ENCODE measurements around the gene SPO11. TPM values are rescaled to one million over a fixed set of nuclear protein-coding genes. Genes with fewer than 3 reads are reported as not detected.
A peak's percentile ranks its signal among the peaks of the same experiment; 100 is the strongest.

Gene SPO11
- total RNA-seq, 4 donors from 2014 or later: not detected

GRCh38 chr20:57374343-57374930, 44.8 kb downstream of the SPO11 start:
- Histone ChIP-seq H3K27ac (peak overlapping the region in 2 of 4 donors; percentile 13 to 21), H3K4me3 (no peak overlapping the region), H3K4me1 (no peaks in the 10 kb centered on the region), H3K27me3 (no peaks in the 10 kb centered on the region), H3K36me3 (peaks cover 0 to 90% (median 2%) of the 10 kb centered on the region in 3 donors), H3K9me3 (no peaks in the 10 kb centered on the region)
- TF ChIP-seq POLR2A (IDR thresholded peaks at IDR 0.05) (no peak), CTCF (IDR thresholded peaks at IDR 0.05) (no peak)
- DNase-seq: no peak

DNA sequence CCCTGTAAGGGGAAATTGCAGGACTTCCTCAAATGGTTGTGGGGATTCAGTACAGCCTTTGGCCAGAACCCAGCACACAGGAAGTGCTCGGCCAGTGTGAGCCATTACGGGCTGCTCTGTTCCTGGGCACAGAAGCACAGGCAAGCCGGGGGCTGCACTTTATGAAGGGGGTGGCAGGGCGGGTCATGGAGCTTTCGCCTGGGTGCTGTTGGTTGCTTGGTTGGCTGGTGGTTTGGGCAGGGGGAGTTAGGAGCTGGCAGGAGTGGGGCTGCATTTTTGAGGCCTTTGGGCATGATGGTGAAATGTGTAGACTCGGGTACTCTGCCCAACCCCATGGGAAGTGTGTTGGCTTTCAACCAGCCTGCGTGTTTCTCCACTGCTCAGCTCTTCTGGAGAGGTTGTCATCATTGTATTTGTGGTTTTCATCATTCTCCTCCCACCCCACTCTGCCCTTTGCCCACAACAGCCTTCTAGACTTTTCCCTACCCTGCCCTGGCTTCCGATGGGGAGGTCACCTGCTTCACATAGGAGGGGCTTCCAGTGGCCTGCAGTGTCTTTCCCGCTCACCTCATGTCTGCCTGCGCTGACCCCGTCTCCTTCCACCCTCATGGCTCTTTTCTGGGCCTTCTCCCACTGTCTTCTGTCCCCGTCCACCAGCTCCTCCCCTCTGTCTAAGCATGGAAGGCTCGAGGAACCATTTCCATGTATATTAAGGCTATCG, 45.5 kb downstream of the SPO11 start:
- Histone ChIP-seq H3K4me3 (peak overlapping the region in 1 of 4 donors; percentile 4), H3K9me3 (no peaks in the 10 kb centered on the region), H3K36me3 (peaks cover 0 to 86% (median 2%) of the 10 kb centered on the region in 3 donors), H3K27ac (peak overlapping the region in 2 of 4 donors; percentile 13 to 21), H3K27me3 (no peaks in the 10 kb centered on the region), H3K4me1 (no peaks in the 10 kb centered on the region)
- DNase-seq: peak in 1 of 3 donors; percentile 58
- TF ChIP-seq CTCF (IDR thresholded peaks at IDR 0.05) (no peak), POLR2A (IDR thresholded peaks at IDR 0.05) (no peak)

GRCh38 chr20:57375652-57376230, 46.1 kb downstream of the SPO11 start:
- Histone ChIP-seq H3K4me1 (no peaks in the 10 kb centered on the region), H3K36me3 (peaks cover 0 to 84% (median 2%) of the 10 kb centered on the region in 3 donors), H3K27me3 (no peaks in the 10 kb centered on the region), H3K27ac (no peak overlapping the region), H3K9me3 (no peaks in the 10 kb centered on the region), H3K4me3 (peak overlapping the region in 1 of 4 donors; percentile 4)
- no peak for TF ChIP-seq POLR2A (IDR thresholded peaks at IDR 0.05)
- no peak for TF ChIP-seq CTCF (IDR thresholded peaks at IDR 0.05)
- DNase-seq: no peak

- H3K36me3 ChIP-seq: peaks cover 0 to 68% (median 0%) of the 10 kb centered on the region in 3 donors
- TF ChIP-seq POLR2A (IDR thresholded peaks at IDR 0.05) (no peak), CTCF (IDR thresholded peaks at IDR 0.05) (no peak)
- no peak overlapping the region for H3K4me3 ChIP-seq
- no peak overlapping the region for H3K27ac ChIP-seq
- H3K27me3 ChIP-seq: no peaks in the 10 kb centered on the region
- no peak for DNase-seq
- H3K9me3 ChIP-seq: no peaks in the 10 kb centered on the region
- no peaks in the 10 kb centered on the region for H3K4me1 ChIP-seq
These were observed 47.7 kb downstream of the SPO11 start for GRCh38 chr20:57377350-57377749.

DNA sequence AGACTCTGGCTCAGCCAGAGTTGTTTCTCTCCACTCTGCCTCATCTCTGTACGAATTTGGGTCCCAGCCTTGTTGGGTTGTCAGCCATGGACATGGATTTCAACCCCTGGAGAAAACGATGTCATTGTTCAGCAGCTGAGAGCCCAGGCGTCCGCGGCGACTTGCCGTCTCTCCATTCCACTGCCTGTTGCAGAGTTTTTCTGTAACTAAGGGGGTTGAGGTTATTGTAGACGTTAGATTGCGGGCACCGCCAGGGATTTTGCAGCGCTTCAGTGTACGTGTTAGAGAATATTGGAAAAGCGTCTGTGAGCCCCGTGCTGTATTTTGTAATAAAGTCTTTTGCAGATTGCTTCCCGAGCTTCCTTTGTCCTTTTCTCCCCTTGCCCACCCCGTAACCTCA, 48.5 kb downstream of the SPO11 start:
- Histone ChIP-seq H3K9me3 (no peaks in the 10 kb centered on the region), H3K4me1 (no peaks in the 10 kb centered on the region), H3K36me3 (peaks cover 0 to 61% (median 0%) of the 10 kb centered on the region in 3 donors), H3K27me3 (no peaks in the 10 kb centered on the region), H3K27ac (no peak overlapping the region), H3K4me3 (no peak overlapping the region)
- TF ChIP-seq POLR2A (IDR thresholded peaks at IDR 0.05) (no peak), CTCF (IDR thresholded peaks at IDR 0.05) (no peak)
- no peak for DNase-seq

All from Peyer's patch (tissue), 4 donors.